Esophagus squamous epithelium (tissue), 5 donors: ENCODE measurements around the gene TNFRSF12A. TPM values are rescaled to one million over a fixed set of nuclear protein-coding genes. Genes with fewer than 3 reads are reported as not detected.

Experiments
- DNase-seq: peaks from one replicate; lab custom pipeline; 2025; lab: John Stamatoyannopoulos, UW
- H3K27ac ChIP-seq, 4 donors: fragments of 200-600 bp; sonication (generic); one replicate each; pipeline ENCODE4 v1.5.1; 2016 to 2019; ENCODE audit warnings: mild to moderate bottlenecking in 1 of 4
- H3K27me3 ChIP-seq, 4 donors: fragments of 200-600 bp; sonication (generic); 1 replicate in 3 of 4; 2 replicates in 1 of 4; pipeline versions ENCODE4 v1.5.1 to v1.6.0; 2017 to 2021; ENCODE audit warnings: antibody characterized with exemption in 1 of 4
- H3K36me3 ChIP-seq, 3 donors: fragments of 200-600 bp; sonication (generic); one replicate each; pipeline ENCODE4 v1.5.1; 2016 to 2019
- H3K4me1 ChIP-seq, 3 donors: fragments of 200-600 bp; sonication (generic); one replicate each; pipeline ENCODE4 v1.5.1; 2017 to 2019
- H3K4me3 ChIP-seq, 4 donors: fragments of 200-600 bp; sonication (generic); 1 replicate in 3 of 4; 2 replicates in 1 of 4; pipeline ENCODE4 v1.5.1; 2016 to 2019; ENCODE audit warnings: mild to moderate bottlenecking in 2 of 4, moderate library complexity in 1 of 4
- H3K9me3 ChIP-seq, 3 donors: fragments of 200-600 bp; sonication (generic); one replicate each; pipeline ENCODE4 v1.5.1; 2016 to 2019
- CTCF ChIP-seq, 6 experiments: fragments of 450-650 bp in 4 of 6; fragments of 200-600 bp in 2 of 6; sonication (generic) in 2 of 6; IDR thresholded peaks; one replicate each; pipeline ENCODE4 v1.5.1; 2016 to 2019; ENCODE audit warnings: antibody characterized with exemption in 6 of 6, mild to moderate bottlenecking in 4 of 6, moderate library complexity in 4 of 6
- POLR2A ChIP-seq, 4 donors: fragments of 450-650 bp; IDR thresholded peaks; one replicate each; pipeline ENCODE4 v1.6.1; 2017; ENCODE audit warnings: antibody characterized with exemption in 4 of 4, mild to moderate bottlenecking in 4 of 4, moderate library complexity in 3 of 4
- WGBS, 2 donors: methylation state at CpG; one replicate each; pipeline ENCODE4 v1.1.5; 2018; 5-methylcytosine and 5-hydroxymethylcytosine counted together
- intact Hi-C: fragments of 100-400 bp; cut with DNase I; formaldehyde crosslinking; loops from one replicate; pipeline ENCODE4 v1.15.0; 2022
- total RNA-seq, 4 donors: library from RNA; depleted of rRNA; stranded (reverse); fragments of >200 nt; gene quantifications; one replicate each; pipeline ENCODE4 v1.1.0, GENCODE V29; 2016
- donor health status: DM: yes; HTN: yes; CAD: no.

TNFRSF12A gene
- total RNA-seq, 4 donors from 2014 or later, result 15.3 to 46.0 (median 28.6) TPM

DNA sequence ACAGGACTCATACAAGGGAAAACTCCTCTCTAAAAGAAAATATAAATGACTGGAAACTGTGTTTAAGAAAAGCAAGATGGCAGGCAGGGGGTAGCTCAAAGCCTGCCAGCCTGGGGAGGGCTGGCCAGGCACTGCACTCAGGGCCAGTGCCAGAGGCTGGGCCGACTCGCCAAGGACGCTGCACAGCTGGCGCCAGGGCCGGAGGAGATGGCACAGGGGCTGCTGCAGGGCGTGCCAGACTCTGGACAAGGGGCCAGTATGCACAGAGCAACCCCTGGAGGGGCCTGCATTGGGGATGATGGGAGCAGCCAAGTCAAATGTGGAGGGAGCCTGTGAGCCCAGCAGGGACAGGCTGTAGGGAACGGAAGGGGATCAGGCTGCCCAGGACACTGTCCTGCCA lies 44.0 kb upstream of the TNFRSF12A start:
- no peaks in the 10 kb centered on the region for H3K9me3 ChIP-seq
- H3K27ac ChIP-seq, result no peak overlapping the region
- intact Hi-C loops, result no loop called here
- H3K36me3 ChIP-seq, result peaks cover 0 to 6% (median 0%) of the 10 kb centered on the region in 3 donors
- no peak for DNase-seq
- peaks cover 0 to 16% (median 0%) of the 10 kb centered on the region in 4 donors for H3K27me3 ChIP-seq
- 71 to 92% methylated on average over 7 of the region's 7 CpGs for WGBS, 2 donors
- peaks cover 11 to 42% (median 16%) of the 10 kb centered on the region in 3 donors for H3K4me1 ChIP-seq
- H3K4me3 ChIP-seq, result no peak overlapping the region
- no peak for TF ChIP-seq POLR2A (IDR thresholded peaks at IDR 0.05)
- no peak for TF ChIP-seq CTCF (IDR thresholded peaks at IDR 0.05)

GRCh38 chr16:2976673-2977072 lies 43.5 kb upstream of the TNFRSF12A start:
- 93% methylated on average over 4 of the region's 15 CpGs; no CpG with 5 or more reads in 1 of the 2 donors for WGBS, 2 donors
- Histone ChIP-seq H3K4me1 (peaks cover 9 to 42% (median 16%) of the 10 kb centered on the region in 3 donors), H3K9me3 (no peaks in the 10 kb centered on the region), H3K27ac (no peak overlapping the region), H3K4me3 (no peak overlapping the region), H3K36me3 (peaks cover 0 to 6% (median 0%) of the 10 kb centered on the region in 3 donors), H3K27me3 (peaks cover 0 to 16% (median 0%) of the 10 kb centered on the region in 4 donors)
- intact Hi-C loops, result no loop called here
- TF ChIP-seq CTCF (IDR thresholded peaks at IDR 0.05) (no peak), POLR2A (IDR thresholded peaks at IDR 0.05) (no peak)
- DNase-seq, result no peak

DNA sequence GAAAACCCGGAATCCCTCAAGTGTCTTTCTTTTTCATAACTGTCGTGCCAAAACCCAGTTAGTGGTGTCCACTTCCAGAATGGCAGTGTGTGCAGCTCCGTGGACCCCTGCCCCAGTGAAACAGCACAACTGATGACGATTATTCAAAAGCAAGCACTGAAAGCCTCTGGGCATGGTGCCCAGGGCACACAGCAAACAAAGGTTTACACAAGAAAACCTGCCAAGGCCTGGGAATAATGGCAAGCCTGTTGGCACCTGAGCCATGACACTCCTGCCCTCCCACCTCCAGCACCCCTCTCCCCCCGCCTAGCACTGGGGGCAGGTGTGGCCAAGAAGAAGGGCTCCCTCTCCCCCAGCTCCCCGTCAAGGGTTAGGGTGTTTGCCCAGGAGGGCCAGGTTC lies 42.7 kb upstream of the TNFRSF12A start:
- TF ChIP-seq POLR2A (IDR thresholded peaks at IDR 0.05), result no peak
- TF ChIP-seq CTCF (IDR thresholded peaks at IDR 0.05), result no peak
- intact Hi-C loops, result no loop called here
- Histone ChIP-seq H3K4me3 (no peak overlapping the region), H3K4me1 (peaks cover 9 to 42% (median 16%) of the 10 kb centered on the region in 3 donors), H3K36me3 (peaks cover 0 to 6% (median 0%) of the 10 kb centered on the region in 3 donors), H3K9me3 (no peaks in the 10 kb centered on the region), H3K27me3 (peaks cover 0 to 16% (median 0%) of the 10 kb centered on the region in 4 donors), H3K27ac (no peak overlapping the region)
- DNase-seq, result no peak
- WGBS, 2 donors, result 40 to 71% methylated on average over 1 to 4 of the region's 6 CpGs

DNA sequence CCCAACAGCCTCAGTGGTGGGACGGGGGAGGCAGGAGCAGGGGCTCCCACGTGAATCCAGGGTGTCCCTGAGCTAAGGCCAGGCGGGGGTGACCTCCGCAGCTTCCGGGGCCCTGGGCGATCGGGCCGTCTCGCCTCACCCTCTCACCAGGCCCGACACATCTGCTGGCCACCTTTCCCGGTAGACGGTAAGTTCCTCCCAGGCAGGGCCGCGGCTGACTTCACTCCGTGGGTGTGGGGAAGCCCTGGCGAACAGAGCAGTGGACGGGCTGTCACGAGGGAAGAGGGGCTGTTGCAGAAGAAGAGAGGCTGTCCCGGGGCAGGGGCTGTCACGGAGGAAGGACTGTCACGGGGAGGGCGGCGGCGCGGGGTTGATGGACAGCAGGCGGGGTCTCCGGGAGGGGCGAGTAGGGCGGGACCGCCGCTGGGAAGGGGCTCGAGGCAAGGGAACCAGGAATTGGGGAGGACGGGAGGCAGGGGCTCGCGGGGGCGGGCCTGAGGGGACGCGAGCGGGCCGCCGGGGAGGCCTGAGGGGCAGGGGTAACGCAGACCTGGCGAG lies 40.4 kb upstream of the TNFRSF12A start:
- Histone ChIP-seq H3K27me3 (peaks cover 0 to 16% (median 0%) of the 10 kb centered on the region in 4 donors), H3K4me3 (peak overlapping the region; percentile 62 to 90 (median 66)), H3K9me3 (no peaks in the 10 kb centered on the region), H3K36me3 (no peaks in the 10 kb centered on the region), H3K4me1 (peaks cover 15 to 61% (median 23%) of the 10 kb centered on the region in 3 donors), H3K27ac (peak overlapping the region in 3 of 4 donors; percentile 87 to 92 (median 87))
- intact Hi-C loops, result no loop called here
- TF ChIP-seq CTCF (IDR thresholded peaks at IDR 0.05), result no peak
- TF ChIP-seq POLR2A (IDR thresholded peaks at IDR 0.05), result no peak
- DNase-seq, result no peak
- 4 to 23% methylated on average over 7 to 24 of the region's 43 CpGs for whole genome bisulfite sequencing, 2 donors
